Body of pancreas (tissue), 4 donors: ENCODE measurements around the gene LCLAT1. TPM values are rescaled to one million over a fixed set of nuclear protein-coding genes. Genes with fewer than 3 reads are reported as not detected.

Source experiments
- ATAC-seq: fragments of 150-250 bp; one replicate; pipeline ENCODE4 v1.9.1; 2016
- DNase-seq, 4 donors: peaks; one replicate each; pipeline ENCODE4 v3.0.0-alpha.2; 2019
- H3K27ac ChIP-seq, 4 donors: fragments of 200-600 bp; sonication (generic); 1 replicate in 3 of 4; 2 replicates in 1 of 4; pipeline versions ENCODE4 v1.5.1 to v1.6.1; 2016 to 2019; ENCODE audit warnings: mild to moderate bottlenecking in 1 of 4, mixed read lengths in 1 of 4, moderate library complexity in 1 of 4
- H3K27me3 ChIP-seq, 2 donors: fragments of 200-600 bp; sonication (generic); one replicate each; pipeline ENCODE4 v1.6.0; 2016; ENCODE audit warnings: mild to moderate bottlenecking in 1 of 2
- H3K36me3 ChIP-seq, 2 donors: fragments of 200-600 bp; sonication (generic); replicated peaks in 1 of 2; 2 replicates each; pipeline ENCODE4 v1.5.1; 2016; ENCODE audit warnings: low read depth in 2 of 2; ENCODE audit not compliant: insufficient read depth in 1 of 2
- H3K4me1 ChIP-seq: fragments of 200-600 bp; sonication (generic); one replicate; pipeline ENCODE4 v1.6.0; 2016
- H3K4me3 ChIP-seq, 2 donors: fragments of 200-600 bp; sonication (generic); 1 replicate in 1 of 2; 2 replicates in 1 of 2; pipeline ENCODE4 v1.5.1; 2016 to 2019
- H3K9me3 ChIP-seq, 3 donors: fragments of 200-600 bp; sonication (generic); 1 replicate in 2 of 3; 2 replicates in 1 of 3; pipeline ENCODE4 v1.5.1; 2016
- CTCF ChIP-seq, 7 experiments: fragments of 450-650 bp in 4 of 7; fragments of 200-600 bp in 3 of 7; sonication (generic) in 3 of 7; IDR thresholded peaks; one replicate each; pipeline ENCODE4 v1.5.1; 2016 to 2019; ENCODE audit warnings: antibody characterized with exemption in 7 of 7
- POLR2A ChIP-seq, 3 donors: fragments of 450-650 bp; IDR thresholded peaks; one replicate each; pipeline ENCODE4 v1.6.1; 2016; ENCODE audit warnings: antibody characterized with exemption in 3 of 3, mild to moderate bottlenecking in 2 of 3
- WGBS, 2 donors: methylation state at CpG; one replicate each; pipeline ENCODE4 v1.1.5; 2017; 5-methylcytosine and 5-hydroxymethylcytosine counted together
- intact Hi-C: fragments of 100-400 bp; cut with DNase I; formaldehyde crosslinking; loops from one replicate; pipeline ENCODE4 v1.15.1; 2023
- total RNA-seq, 2 donors: library from RNA; depleted of rRNA; stranded (reverse); fragments of >200 nt; gene quantifications; one replicate each; pipeline ENCODE4 v1.1.0, GENCODE V29; 2016

The LCLAT1 gene
- total RNA-seq, 2 donors from 2014 or later: 13.7 to 19.4 TPM

- H3K4me1 ChIP-seq: no peaks in the 10 kb centered on the region
- no peaks in the 10 kb centered on the region for H3K9me3 ChIP-seq
- intact Hi-C loops: no loop called here
- H3K27me3 ChIP-seq: no peaks in the 10 kb centered on the region
- no peak overlapping the region for H3K27ac ChIP-seq
- no peak overlapping the region for H3K4me3 ChIP-seq
- H3K36me3 ChIP-seq: no peaks in the 10 kb centered on the region
- ATAC-seq (no peak), DNase-seq (no peak)
- 77 to 92% methylated on average over 1 of the region's 1 CpG for WGBS, 2 donors
- no peak for TF ChIP-seq POLR2A (IDR thresholded peaks at IDR 0.05)
- no peak for TF ChIP-seq CTCF (IDR thresholded peaks at IDR 0.05)
Measured at GRCh38 chr2:30615926-30616325, 168.9 kb downstream of the LCLAT1 start.

- DNase-seq (no peak), ATAC-seq (no peak)
- Histone ChIP-seq H3K4me1 (no peaks in the 10 kb centered on the region), H3K27ac (no peak overlapping the region), H3K4me3 (no peak overlapping the region), H3K27me3 (no peaks in the 10 kb centered on the region), H3K36me3 (no peaks in the 10 kb centered on the region), H3K9me3 (no peaks in the 10 kb centered on the region)
- 88 to 95% methylated on average over 1 of the region's 1 CpG for WGBS, 2 donors
- no peak for TF ChIP-seq CTCF (IDR thresholded peaks at IDR 0.05)
- TF ChIP-seq POLR2A (IDR thresholded peaks at IDR 0.05): no peak
- intact Hi-C loops: no loop called here
Measured at GRCh38 chr2:30620102-30620501, 173.1 kb downstream of the LCLAT1 start.

GRCh38 chr2:30621836-30622235, 174.8 kb downstream of the LCLAT1 start:
- 96 to 99% methylated on average over 5 of the region's 5 CpGs for WGBS, 2 donors

DNA sequence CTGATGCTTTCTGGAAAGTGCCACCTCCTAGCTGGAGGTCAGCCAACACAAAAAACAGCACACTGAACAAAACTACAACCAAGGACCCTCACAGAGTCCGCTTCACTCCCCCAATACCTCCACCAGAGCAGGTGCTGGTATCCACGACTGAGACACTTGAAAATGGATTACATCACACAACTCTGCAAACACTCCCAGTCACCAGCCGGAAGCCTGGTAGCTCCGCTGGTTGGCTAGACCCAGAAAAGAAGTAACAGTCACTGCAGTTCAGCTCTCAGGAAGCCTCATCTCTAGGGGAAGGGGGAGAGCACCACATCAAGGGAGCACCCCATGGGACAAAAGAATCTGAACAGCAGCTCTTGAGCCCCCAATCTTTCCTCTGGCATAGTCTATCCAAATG, 175.4 kb downstream of the LCLAT1 start:
- Histone ChIP-seq H3K4me1 (no peaks in the 10 kb centered on the region), H3K27ac (no peak overlapping the region), H3K4me3 (no peak overlapping the region), H3K27me3 (no peaks in the 10 kb centered on the region), H3K9me3 (no peaks in the 10 kb centered on the region), H3K36me3 (no peaks in the 10 kb centered on the region)
- ATAC-seq (no peak), DNase-seq (no peak)
- TF ChIP-seq POLR2A (IDR thresholded peaks at IDR 0.05) (no peak), CTCF (IDR thresholded peaks at IDR 0.05) (no peak)
- intact Hi-C loops: no loop called here
- 83 to 92% methylated on average over 4 of the region's 4 CpGs for WGBS, 2 donors

More at GRCh38 chr2:30621836-30622235, 174.8 kb downstream of the LCLAT1 start:
- H3K27me3 ChIP-seq: no peaks in the 10 kb centered on the region
- intact Hi-C loops: no loop called here
- H3K9me3 ChIP-seq: no peaks in the 10 kb centered on the region
- ATAC-seq: no peak
- no peaks in the 10 kb centered on the region for H3K36me3 ChIP-seq
- H3K4me1 ChIP-seq: no peaks in the 10 kb centered on the region
- no peak for TF ChIP-seq POLR2A (IDR thresholded peaks at IDR 0.05)
- TF ChIP-seq CTCF (IDR thresholded peaks at IDR 0.05): no peak
- H3K4me3 ChIP-seq: no peak overlapping the region
- DNase-seq: no peak
- H3K27ac ChIP-seq: no peak overlapping the region

DNA sequence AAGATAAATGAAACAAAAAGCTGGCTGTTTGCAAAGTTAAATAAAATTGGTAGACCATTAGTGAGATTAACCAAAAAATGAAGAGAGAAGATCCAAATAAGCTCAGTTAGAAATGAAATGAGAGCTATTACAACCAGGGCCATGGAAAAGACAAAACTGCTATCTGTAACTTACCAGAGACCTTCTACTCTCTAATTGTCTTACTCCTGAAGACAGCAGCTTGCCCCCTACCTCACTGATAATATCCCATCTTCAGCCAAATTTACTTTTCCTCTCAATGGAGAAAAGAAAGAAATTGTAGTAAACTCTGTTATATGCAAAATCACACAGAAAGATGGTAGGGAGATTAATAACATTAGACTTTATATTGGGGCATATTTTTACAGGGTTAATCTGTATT, 178.2 kb downstream of the LCLAT1 start:
- Histone ChIP-seq H3K9me3 (no peaks in the 10 kb centered on the region), H3K4me3 (no peak overlapping the region), H3K4me1 (no peaks in the 10 kb centered on the region), H3K27ac (no peak overlapping the region), H3K27me3 (no peaks in the 10 kb centered on the region), H3K36me3 (no peaks in the 10 kb centered on the region)
- DNase-seq (no peak), ATAC-seq (no peak)
- intact Hi-C loops: no loop called here
- TF ChIP-seq CTCF (IDR thresholded peaks at IDR 0.05) (no peak), POLR2A (IDR thresholded peaks at IDR 0.05) (no peak)
